SHP77 treated with DMSO at 0.1 percent for 48 hours (cell line): ENCODE measurements around the gene TMEM138.
"Not testable (repeated sequence)": the region's sequence is repeated elsewhere in the genome, so short reads cannot be mapped to it uniquely, and the experiment has no call there.

ENCODE experiments used
- DNase-seq: peaks from one replicate; lab custom pipeline; 2025; lab: John Stamatoyannopoulos, UW

Gene TMEM138

DNA sequence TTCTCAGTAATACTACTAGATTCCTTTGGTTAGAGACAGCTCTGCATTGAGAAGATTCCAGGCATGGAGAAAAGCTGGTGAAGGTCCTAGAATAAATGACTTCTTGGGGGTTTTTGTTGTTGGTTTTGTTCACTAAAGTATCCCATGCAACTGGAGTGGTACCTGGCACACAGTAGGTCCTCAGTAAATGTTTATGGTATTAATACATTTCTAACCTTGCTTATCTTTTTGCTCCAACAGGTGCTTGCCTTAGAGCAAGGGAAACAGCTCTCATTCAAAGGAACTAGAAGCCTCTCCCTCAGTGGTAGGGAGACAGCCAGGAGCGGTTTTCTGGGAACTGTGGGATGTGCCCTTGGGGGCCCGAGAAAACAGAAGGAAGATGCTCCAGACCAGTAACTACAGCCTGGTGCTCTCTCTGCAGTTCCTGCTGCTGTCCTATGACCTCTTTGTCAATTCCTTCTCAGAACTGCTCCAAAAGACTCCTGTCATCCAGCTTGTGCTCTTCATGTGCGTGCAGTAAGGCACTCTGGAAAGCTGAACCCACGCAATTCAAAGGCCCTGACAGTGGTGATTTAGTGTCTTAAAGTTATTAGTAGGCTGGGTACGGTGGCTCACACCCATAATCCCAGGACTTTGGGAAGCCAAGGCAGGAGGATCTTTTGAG is 2.0 kb downstream of the TMEM138 start:
- DNase-seq: no peak

DNA sequence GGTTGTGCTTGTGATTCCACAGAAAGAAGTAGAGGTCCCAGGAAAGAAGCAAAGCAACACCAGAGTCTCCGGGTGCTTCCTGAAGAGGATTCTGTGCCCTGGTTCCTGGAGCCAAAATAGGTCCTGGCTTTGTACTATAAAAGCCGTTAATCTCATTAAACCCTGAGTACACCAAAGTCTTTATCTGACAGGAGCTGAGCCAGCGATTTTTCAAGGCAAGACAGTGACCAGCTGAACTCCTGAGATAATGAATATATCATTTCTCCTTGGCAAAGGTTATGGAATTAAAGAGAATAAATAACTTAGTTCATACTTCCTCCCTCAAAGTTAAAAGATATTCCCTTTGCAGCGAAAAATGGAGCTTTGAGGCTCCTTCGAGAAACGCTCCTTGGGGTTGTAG is 5.2 kb downstream of the TMEM138 start:
- DNase-seq: no peak

DNA sequence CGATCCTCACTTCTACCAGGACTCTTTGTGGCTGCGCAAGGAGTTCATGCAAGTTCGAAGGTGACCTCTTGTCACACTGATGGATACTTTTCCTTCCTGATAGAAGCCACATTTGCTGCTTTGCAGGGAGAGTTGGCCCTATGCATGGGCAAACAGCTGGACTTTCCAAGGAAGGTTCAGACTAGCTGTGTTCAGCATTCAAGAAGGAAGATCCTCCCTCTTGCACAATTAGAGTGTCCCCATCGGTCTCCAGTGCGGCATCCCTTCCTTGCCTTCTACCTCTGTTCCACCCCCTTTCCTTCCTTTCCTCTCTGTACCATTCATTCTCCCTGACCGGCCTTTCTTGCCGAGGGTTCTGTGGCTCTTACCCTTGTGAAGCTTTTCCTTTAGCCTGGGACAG is 6.5 kb downstream of the TMEM138 start:
- no peak for DNase-seq

- no peak for DNase-seq
These were observed 7.5 kb downstream of the TMEM138 start for GRCh38 chr11:61369372-61370348.

DNA sequence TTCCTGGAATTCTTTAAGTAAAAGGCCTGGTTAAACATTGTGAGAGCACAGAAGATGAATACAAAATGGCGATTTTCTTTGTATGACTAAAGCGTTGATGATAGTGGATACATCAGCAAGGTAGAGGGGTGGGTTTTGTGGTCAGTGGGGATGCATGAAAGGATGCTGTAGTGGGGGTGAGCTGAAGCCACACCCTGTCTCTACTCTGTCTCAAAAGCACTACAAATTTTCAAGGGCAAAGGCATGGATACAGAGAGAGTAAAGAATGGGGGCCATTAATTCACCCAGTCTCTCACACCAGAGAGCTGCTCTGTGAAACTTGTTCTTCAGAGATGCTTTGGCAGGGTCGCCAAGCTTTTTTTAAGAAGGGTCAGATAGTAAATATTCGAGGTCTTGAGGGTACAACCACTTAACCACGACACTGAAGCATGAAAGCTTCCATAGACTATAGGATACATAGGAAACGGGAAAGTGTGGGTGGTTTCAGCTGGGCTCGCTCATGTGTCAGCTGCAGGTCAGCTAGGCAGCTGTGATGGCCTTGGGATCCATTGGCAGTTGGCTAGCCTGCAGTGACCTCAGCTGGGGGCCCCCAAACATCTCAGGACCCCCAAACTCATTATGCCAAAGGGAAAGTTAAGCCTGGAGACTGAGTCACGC is 8.3 kb downstream of the TMEM138 start:
- no peak for DNase-seq

GRCh38 chr11:61372659-61373420 is 10.7 kb downstream of the TMEM138 start:
- no peak for DNase-seq

GRCh38 chr11:61375761-61376108 is 13.6 kb downstream of the TMEM138 start:
- no peak for DNase-seq

DNA sequence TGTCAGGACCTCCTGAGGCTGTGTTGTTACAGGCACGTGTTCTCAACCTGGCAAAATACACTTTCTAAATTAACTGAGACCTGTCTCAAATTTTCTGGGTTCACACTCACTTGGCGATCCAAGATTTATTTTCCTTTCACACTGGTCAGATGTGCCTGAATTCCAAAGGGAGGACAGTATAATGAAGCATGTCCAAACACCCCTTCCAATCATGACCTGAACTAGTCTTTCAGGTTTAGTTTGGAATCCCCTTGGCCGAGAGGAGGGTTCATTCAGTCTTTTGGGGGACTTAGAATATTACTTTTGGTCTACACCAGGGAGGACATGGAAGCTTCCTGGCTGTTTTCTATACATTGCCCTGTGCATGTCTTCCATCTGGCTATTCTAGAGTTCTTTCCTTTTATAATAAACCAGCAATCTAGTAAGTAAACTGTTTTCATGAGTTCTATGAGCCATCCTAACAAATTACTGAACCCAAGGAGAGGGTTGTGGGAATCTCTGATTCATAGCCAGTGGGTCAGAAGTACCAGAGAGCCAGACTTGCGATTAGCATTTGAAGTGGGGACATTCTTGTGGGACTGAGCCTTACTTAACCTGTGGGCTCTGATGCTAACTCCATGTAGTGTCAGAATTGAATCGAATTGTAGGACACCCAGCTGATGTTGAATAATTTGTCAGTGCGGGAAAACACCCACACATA is 15.4 kb downstream of the TMEM138 start:
- DNase-seq: no peak

- DNase-seq: no peak
These were observed 16.6 kb downstream of the TMEM138 start for GRCh38 chr11:61378713-61379313.

DNA sequence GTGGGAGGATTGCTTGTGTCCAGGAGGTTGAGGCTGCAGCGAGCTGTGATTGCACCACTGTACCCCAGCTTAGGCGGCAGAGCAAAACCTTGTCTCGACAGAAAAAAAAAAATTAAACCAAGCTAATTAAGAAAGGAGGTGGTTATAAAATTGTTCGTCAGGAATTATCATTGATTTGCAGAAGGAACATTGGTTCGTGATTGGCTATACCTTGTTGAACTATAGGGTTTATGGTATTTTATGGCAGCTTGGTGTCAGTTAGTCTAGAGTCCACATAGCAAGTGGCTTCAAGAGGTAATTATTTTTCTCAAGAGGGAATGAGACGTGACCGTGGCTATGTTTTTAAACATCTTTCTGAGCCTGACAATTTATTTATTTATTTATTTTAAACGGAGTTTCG is 18.7 kb downstream of the TMEM138 start:
- no peak for DNase-seq

DNA sequence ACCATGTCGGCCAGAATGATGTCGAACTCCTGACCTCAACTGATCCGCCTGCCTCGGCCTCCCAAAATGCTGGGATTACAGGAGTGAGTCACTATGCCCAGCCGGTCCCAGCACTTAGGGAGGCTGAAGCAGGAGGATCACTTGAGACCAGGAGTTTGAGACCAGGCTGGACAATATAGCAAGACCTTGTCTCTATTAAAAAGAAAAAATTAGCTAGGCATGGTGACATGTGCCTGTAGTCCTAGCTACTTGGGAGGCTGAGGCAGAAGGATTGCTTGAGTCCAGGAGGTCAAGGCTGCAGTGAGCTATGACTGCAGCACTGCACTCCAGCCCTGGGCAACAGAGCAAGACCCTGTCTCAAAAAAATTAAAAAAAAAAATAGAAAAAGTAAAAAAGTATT is 21.7 kb downstream of the TMEM138 start:
- not testable (repeated sequence) for DNase-seq

DNA sequence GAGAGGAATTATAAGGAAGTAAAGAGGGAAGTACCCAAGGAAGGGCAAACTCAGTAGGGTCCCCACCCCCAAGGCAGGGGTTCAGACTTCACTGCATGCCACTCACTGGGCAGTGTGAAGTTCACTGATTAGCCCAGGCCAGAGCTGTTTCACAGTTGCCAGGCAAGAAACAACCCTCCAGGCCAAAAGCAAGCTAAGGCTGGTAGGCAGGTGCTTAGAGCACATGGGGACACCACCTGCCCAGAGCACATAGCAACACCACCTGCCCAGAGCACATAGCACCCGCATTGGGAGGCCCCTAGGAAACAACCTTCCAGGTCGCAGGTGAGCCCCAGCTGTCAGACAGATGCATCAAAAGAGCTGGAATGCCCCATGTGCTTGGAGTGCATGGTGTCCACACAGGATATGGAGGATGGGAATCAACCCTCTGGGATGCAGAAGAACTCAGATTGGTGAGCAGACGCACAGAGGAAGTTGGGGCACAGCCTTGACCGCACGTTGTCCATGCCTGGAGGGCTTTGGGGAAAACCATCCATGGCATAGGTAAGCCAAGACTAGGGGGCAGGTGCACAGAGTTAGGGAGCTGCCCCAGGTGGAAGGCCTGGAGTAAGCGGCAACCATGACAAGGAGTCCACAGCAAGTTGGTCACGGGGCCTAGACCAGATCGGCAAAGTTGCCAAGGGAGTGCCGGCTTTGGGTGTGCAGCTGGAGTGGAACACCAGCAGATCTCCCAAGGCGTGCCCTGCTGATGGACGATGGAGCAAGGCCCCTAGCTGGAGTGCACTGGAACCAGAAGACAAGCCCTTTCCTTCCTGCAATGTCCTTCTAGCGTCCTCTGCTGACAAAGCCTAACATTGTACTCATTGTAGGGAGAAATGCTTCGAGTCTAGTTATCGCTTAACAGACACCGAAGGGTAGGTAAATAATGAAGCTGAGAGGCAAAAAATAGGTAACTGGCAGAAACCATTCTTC is 22.4 kb downstream of the TMEM138 start:
- DNase-seq: no peak

GRCh38 chr11:61390161-61390560 is 28.0 kb downstream of the TMEM138 start:
- no peak for DNase-seq

DNA sequence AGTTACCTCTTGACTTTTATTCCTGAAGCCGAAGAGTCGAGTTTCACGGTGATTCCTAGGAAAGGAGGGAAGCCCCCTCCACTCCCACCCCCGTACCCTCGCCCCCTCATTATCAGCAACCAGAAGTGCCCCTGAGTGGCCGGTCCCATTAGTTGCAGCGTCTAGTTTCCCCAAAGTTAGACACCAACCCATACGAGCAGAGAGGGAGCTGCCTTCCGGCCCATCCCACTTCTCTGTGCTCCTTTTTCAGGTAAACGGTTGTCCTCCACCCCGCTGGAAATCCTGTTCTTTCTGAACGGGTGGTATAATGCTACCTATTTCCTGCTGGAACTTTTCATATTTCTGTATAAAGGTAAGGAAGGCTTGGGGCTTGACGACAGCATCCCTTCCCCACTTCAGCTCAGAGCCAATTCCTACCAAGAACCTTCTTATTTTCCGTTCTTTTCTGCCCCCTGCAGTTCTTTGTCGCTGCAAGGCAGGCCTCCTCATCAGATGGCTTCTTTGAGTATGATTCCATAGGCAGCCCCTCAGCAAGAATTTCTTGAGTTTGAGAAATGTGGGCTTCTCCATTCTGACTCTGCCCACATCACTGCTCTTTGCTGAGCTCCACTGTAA is 30.9 kb downstream of the TMEM138 start:
- no peak for DNase-seq

DNA sequence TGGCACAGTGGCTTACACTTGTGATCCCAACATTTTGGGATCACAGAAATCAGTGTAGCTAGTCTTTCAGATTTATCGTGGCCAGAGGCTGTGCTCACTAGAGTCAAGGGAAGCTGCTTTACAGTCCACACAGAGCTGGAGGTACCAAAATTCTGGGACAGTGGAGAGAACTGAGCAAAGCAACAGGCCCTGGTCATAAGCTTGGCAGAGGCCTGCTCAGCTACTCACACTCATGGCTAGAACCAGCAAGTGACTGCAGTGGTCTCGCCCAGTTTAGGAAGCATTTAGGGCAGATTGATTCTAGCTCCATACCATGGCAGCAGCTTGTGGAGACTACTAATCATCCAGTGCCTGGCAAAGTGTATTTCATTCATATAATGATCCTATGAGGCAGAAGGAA is 39.0 kb downstream of the TMEM138 start:
- DNase-seq: no peak

DNA sequence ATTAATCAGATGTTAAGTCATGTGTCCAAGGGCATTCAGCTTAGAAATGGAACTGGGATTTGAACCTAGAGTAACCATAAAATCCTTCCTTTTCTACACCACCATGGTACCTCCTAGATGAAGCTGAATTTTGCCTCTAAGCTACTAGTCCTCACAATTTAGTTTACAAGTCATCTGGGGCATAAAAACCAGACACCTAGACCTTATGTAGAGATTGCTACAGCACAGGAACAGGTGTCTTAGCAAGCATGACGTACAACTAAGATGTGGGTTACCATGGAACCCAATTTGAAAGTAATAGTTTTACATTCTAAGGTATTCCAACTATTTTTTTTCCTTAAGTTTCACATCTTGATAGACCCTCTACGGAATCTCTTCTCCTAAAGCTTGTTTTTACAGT is 39.4 kb downstream of the TMEM138 start:
- DNase-seq: no peak

GRCh38 chr11:61403658-61404057 is 41.5 kb downstream of the TMEM138 start:
- no peak for DNase-seq

- DNase-seq: no peak
These were observed 41.9 kb downstream of the TMEM138 start for GRCh38 chr11:61404103-61404502.

- no peak for DNase-seq
These were observed 42.5 kb downstream of the TMEM138 start for GRCh38 chr11:61404641-61405040.
